HL-60/S4 (cell line): ENCODE measurements around the gene P2RY2.

ENCODE experiments used
- in situ Hi-C: fragments of 300-500 bp; cut with MboI; formaldehyde crosslinking; loops from 2 replicates; pipeline ENCODE4 v1.14.3; 2022; ENCODE audit warnings: low sequenced_read_pairs

P2RY2 gene

DNA sequence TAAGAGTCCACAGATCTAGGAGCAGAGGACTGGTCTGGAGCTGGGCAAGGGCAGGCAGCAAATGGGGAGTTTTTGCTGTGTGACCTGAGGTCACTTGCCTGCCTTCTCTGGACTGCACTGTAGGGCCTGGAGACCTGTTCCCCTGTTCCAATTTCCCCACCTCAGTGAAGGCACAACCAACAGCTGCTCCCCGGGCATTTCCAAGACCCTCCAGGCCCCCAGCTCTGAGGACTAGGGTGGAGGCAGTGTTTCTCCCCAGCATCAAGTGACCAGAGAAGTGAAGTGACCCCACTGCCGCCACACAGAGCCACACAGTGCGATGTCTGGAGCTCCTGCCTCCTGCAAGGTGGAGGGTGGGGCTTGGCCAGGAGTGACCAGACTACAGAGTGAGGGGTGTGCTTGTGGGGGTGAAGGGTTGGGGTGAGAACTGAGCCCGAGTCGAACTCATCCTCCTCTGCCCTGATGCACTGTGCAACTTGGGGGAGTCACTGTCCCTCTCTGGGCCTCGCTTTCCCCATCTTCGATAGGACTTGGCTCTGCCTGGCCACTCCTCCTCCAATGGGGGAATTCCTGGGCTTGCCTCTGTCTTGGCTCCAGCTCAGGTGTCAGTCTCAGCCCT, 21.6 kb downstream of the P2RY2 start:
- in situ Hi-C loops, result loop anchor here (5.0 kb wide), 1 partner anchor 52 kb away; no protein-coding TSS in a partner anchor

DNA sequence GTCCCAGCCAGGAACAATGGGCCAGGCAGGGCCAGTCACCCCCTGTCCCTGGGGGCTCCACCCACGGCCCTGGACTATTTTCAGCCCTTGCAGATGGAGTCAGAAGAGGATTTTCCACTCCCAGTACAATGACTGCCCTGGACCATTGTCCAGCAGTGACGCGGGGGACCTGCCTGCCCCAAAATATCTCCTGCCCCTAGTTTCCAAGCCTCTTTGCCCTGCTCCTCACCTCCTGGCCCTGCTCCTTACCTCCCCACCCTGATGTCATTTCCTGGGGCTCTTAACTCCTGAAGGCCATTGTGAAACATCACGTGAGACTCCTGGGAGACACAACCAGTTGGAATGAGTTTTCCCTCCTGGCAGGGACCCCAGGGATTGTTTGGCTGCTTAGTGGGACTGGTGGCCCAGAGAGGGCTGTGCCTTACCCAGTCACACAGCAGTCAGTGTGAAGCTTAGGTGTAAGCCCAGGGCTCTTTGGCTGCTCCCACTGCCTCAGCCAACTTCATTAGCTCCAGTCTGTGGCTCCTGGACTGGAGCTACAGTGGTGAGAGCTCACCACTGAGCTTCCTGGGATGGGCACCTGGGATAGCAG, 22.2 kb downstream of the P2RY2 start:
- in situ Hi-C loops, result loop anchor here (5.0 kb wide), 1 partner anchor 53 kb away; no protein-coding TSS in a partner anchor

DNA sequence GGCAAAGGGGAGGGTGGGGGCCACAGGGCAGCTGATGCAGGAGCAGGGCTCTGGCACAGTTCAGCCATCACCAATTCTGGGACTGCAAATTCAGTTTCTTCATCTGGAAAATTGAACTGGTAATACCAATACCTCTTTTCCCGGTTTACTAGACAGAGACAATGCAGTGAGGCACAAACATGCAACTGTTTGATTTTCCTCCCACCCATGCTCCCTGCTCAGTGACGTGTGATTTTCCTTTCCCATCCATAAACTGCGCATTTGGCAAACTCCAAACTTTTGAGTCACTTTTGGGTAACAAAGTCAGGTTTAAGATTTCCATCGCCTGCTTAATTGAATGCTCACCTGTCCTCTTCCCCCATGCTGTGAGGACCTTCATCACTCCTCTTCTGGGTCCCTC, 23.2 kb downstream of the P2RY2 start:
- in situ Hi-C loops, result loop anchor here (5.0 kb wide), 1 partner anchor 54 kb away; no protein-coding TSS in a partner anchor

DNA sequence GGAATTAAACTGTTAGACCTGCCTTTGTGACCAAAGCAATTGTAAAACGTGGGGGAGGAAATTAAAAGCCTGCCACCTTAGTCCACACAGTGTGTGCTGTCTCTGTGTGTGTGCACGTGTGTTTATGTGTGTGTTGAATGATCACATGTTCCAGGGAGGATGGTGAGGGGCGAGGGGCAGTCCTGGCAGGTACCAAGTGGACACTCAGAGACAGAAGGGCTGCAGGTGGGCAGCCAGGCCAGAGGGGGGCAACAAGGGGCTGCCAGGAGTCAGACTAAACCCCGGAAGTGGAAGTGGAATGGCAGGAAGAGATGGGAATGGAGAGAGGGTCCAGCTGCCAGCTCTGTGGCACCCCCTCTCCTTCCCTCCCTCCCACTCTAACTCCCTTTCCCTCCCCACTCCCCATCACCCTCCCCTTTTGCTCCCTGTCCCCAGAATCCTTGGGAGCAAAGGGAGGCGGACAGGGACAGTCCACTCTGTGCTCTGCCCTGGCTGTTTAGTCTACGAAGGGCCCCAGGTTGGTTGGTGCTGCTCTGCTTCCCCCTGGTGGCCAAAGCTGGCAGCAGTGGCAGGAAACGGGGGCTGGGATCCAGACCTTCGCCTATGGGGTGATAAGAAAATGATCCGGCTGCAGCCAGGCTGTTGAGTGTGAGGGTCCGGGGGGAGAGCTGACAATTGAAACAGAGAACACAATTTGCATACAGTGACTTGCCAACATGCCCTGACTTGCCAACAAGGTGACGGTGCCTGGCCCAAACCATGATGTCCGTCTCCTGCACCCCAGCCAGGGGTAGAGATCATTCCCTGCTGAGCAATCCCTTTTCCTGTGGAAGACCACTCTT, 24.4 kb downstream of the P2RY2 start:
- in situ Hi-C loops, result loop anchor here (5.0 kb wide), 1 partner anchor 55 kb away; no protein-coding TSS in a partner anchor

DNA sequence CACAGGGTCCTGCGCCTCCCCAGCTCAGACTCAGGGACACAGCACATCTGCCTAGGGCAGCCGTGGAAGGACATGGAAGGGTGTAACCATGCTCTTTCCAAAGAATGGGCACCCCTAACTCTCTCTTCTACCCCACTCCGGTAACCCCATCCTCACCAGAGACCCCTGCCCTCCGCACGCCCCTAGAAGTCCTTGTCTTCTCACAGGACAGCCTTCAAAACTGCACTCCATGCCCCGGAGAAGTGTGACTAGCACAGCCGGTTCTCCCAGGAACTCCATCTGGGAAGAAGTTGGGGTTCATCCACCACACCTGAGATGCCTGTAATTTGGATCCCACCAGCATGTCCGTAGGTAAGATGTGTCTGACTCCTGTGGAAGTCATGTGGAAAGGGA, 25.0 kb downstream of the P2RY2 start:
- in situ Hi-C loops, result loop anchor here (5.0 kb wide), 1 partner anchor 56 kb away; no protein-coding TSS in a partner anchor

DNA sequence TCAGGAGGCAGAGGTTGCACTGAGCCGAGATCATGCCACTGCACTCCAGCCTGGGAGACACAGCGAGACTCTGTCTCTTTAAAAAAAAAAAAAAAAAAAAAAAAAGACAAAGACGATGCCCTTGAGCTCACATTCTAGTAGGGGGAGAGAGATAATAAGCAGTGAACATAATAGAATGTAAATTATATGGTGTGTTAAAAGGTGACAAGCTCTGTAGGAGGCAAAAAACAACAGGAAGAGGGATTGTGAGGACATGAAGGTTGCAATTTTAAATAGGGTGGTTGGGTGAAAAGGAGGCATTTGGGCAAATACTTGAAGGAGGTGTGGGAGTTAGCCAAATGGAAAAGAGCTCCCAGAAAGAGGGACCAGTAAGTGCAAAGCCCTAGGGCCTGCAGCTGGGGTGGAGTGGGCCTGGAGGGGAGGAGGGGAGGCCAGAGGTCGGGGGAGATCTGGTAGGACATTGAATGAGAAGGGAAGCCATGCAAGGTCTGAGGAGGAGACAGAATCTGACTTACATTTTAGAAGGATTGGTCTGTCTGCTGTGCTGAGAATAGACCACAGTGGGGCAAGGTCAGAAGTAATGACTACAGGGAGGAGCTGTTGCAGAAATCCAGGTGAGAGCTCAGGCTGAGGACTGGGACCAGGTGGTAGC, 26.6 kb downstream of the P2RY2 start:
- in situ Hi-C loops, result loop anchor here (5.0 kb wide), 1 partner anchor 57 kb away; no protein-coding TSS in a partner anchor

DNA sequence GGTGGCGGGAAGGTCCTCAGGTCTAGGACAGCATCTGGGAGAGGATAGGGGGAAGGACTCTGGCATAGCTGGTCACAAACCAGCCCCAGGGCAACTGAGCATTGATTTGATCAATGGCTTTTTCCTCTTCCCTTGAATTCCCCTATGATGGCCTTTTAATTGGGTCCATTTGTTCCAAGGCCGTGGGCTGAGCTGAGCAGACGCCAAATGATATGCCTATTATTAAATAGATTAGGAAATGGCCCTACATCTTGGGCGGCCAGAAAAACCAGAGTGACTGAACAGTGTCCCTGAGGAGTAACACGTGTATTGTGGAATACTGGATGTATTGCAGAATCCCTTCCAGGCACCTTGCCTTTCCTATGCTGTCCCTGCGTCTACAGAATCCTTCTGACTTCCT, 27.4 kb downstream of the P2RY2 start:
- in situ Hi-C loops, result no loop called here

DNA sequence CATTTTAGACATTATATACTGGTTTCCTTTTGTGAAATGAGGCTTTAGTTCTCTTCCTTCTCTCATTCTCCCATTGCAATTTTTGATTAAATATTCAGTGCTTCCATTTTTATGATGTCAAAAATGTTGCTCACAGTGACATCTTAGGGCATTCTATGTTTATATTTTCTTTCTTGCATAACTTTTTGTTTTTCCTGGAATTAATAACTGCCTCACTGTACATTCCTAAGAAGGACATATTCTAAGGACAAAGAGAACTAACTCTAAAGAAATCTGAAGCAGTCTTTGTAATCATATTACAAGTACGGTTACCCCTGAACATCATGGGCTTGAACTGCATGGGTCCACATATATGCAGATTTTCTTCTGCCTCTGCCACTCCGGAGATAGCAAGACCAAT, 28.2 kb downstream of the P2RY2 start:
- in situ Hi-C loops, result no loop called here

DNA sequence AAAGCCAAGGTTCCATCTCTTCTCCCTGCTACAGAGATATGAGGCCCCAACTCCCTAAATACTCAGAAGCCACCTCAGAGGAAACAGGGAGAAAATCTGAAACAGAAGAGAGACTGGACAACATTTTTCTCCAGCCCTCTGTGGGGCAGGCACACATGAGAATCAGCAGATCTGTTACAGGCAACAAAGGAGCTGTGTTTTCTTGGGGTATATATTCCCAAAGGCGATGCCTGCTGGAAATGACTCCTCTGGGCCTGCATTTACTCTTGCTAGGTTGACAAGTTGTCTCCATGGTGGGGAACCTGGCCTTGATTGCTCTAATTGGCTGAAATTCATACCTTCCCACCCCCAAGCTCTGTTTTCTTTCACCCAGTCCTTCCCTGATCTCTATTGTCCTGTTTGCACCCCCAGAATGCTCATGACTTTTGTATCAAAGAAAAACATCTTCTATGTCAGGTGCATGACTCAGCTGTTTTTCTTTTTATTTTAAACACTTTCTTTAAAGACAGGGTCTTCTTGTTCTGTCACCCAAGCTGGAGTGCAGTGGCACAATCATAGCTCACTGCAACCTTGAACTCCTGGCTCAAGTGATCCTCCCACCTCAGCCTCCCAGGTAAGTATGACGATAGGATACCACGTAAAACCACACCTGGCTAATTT, 30.6 kb downstream of the P2RY2 start:
- in situ Hi-C loops, result no loop called here

DNA sequence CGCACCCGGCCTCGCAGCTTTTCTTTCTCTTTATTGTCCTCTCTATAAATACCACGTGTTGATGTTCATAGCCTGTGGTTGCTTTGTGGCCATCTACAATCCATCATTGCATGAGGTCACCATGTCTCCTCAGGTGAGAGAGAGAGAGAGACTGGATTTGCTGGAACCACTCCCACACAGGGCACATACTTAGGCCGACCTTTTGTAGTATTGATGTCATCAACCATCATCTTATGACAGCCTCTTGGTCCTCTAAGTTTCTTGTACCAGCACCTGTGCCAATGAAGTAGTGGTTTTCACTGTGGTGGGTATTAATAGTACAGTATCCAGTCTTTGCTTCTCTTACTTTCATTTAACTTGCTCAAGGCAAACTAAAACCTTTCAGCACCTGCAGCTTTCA, 31.2 kb downstream of the P2RY2 start:
- in situ Hi-C loops, result no loop called here

DNA sequence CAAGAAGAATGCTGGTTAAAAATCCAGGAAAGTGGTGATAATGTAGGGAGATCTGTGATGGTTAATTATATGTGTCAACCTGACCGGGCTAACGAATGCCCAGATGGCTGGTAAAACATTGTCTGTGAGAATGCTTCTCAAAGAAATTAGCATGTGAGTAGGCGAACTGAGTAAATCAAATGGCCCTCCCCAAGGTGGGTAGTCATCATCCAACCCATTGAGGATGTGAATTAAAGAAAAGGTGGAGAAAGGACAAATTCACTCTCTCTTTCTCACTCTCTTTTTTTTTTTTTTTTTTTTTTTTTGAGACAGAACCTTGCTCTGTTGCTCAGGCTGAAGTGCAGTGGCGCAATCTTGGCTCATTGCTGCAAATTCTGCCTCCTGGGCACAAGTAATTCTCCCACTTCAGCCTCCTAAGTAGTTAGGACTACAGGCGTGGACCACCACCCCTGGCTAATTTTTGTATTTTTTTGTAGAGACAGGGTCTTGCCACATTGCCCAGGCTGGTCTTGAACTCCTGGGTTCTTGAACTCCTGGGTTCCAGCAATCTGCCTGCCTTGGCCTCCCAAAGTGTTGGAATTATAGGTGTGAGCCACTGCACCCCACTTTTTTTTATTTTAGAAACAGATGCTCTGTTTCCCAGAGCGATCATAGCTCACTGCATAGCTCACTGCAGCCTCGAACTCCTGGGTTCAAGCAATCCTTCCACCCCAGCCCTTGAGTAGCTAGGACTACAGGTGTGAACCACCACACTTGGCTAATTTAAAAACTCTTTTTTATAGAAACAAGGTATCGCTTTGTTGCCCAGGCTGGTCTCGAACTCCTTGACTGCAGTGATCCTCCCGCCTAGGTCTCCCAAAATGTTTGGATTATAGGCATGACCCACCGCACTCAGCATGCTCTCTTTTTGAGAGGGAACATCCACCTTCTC, 32.0 kb downstream of the P2RY2 start:
- in situ Hi-C loops, result no loop called here

DNA sequence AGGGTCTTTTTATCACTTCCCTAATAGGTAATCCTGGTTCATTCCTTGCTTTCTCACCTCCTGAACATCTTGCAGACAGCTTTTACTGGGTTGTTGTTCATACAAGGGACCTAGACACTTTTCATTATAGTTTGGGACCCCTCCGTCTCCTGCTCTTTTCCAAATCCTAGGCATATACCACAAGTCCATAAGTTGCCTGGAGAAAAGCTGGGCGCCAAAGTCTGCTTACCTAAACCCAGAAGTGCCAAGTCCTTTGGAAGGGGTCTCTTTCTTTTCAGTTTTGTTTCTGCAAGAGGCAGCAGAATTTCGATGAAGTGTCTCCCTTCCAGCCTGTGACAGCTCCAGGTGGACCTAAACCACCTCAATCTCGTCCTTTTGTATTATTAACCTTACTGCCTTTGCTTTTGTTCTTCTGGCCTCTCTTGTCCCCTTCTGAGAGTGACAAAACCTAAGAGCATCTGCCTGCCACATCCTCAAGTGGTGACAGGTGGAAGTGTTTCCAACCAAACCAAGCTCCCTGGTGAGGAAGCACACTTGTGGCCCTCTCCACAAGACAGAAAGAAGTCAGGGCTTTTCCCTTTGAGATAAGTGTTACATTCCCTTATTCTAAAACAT, 34.6 kb downstream of the P2RY2 start:
- in situ Hi-C loops, result no loop called here

DNA sequence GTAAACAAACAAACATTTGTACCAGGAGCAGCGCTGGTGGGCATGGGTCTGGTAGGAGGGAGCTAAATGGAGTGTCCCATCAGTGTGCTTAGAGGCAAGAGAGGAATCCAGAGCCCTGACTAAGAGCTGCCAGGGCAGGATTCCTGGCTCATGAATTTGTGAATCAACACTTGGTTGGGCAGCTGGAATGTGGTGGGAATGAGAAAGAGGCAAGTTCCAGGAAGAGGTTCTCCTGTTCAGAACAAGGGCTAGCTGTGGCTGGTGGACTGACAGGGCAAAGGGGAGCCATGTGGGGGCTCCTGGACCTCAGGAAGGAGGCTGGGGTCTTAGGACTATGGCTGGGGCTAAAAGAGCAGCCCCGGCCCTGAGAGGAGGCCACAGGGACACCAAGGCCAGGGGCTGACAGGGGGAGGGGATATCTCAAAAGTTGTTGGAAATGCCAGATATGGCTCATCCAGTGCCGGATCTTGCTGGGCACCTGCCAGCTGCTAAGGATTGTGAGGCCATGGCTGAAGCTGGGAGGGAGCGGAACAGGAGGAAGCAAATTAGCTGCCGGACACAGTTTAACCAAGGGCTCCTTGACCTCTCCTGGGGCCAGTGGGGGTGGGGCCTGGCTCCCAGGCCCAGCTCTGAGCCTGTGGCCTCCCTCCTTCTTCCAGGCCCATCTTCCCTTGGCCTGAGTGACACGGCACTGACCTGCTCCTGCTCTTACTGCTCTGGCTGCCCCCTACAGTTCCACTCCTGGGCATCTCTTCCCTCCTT, 39.4 kb downstream of the P2RY2 start:
- in situ Hi-C loops, result no loop called here

DNA sequence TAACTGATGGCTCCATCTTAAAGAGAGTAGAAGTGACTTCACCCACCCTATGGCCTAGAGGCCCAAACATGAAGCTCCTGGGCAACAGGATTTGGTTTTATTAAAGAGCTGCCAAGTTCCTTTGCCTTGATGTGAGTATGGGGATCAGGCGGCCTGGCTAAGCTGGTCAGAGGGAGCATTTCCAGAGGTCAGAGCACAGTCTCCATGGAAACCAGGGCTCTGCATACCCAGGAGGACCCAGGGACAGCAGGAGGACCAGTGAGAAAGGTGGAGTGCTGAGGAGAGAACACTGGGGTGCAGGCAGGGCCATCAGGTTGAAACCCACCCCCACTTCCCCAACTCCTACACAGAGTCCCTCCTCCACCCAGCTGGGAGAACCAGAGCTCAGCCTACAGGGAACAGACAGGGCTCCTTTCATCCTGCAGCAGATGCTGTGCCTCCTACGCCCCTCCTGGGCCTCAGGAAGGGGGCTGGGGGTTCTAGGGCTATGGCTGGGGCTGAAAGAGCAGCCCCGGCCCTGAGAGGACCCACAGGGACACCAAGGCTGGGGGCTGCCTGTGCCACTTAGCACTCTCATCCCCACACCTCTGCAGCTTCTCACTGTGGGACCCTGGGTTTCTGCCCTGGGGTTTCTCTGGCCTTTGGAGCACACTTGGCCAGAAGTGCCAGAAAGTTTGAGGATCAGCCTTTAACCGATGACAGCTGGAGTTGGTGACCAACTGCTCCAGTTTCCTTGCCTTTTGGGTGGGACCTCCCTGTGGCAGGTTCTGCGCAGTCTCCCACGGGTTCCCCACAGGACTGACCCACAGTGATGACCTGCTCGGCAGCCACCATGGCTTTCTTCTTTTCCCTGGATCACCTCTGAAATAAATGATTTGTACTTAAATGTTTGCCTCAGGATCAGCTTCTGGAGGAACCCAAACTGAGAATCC, 40.3 kb downstream of the P2RY2 start:
- in situ Hi-C loops, result no loop called here

DNA sequence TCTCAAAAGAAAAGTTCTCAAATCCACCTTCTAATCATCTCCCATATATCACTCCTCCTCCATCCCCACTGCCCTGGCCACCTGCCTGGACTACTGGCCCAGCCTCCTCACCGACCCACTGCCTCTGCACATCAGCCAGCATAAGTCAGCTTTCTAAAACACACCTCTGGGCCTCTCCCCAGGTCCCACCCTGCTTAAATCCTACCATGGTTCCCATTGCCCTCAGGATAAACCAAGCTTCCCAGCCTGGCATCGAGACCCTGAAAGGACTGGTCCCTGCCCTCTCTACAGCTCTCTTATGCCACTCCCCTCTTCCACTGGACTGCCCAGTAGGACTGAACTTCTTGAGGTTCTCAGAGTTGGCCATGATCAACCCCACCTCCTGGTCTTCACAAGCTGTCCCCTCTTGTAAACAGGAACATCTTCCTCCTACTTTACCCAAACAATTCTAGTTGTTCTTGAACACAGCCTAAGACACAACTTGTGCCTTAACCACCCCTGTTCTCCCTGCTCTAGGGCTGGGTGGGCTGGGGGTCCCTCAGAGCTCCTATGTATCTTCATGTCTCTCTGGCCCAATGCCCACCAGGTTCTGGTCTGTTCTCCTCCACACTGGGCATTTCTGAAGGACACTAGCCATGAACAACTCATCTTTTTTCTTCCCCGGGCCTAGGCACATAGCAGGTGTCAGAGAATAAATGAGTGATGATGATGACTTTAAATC, 41.5 kb downstream of the P2RY2 start:
- in situ Hi-C loops, result no loop called here

DNA sequence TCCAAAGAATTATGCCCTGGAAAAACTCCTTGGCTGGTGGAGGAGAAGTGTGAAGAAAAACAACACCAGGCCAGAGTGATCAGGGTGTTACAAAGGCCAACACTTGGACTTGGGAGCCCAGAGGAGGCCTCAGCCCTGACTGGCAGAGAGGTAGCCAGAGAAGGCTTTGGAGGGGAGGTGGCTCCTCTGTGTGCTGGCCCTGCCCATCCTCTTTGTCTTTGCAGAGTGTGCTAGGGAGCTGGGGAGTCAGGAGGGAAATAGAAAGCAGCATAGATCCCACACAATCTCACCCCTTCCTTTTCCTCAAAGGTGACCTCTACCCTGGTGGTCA, 42.0 kb downstream of the P2RY2 start:
- in situ Hi-C loops, result no loop called here
